HuH-7.5 (cell line): ENCODE data around the gene PBX3.

Source experiments
- DNase-seq: peaks from one replicate; pipeline ENCODE4 v3.0.0; 2011; ENCODE audit warnings: low spot score

The PBX3 gene

DNA sequence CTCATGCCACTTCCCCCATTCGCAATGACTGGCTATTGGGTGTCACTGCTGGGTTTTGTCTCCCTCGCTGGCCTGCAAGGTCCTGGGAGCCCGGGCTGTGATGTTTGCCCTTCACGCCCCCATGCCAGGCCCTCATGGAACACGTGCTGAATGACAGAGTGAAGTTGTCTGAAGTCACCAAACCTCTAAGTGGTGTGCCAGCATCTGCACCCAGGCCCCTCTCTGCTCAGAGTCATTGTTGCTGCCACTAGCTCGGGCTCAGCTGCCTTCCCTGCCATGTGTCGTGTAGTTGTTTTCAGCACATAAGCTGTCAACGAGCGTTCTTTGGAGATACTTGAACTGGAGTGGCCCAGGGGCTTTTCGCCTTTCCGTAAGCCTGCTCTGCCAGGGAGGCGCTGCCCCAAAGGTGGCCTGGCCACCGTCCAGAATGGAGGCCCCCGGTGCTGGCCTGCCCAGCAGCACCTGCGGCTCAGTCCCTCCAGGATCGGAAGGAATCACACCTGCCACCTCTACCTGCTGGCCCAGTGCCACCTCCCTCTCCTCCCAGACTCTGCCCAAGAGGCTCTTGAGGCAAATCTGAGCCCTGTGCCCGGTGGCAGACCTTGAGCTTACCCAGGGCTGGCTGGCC is 250.1 kb downstream of the PBX3 start:
- no peak for DNase-seq

DNA sequence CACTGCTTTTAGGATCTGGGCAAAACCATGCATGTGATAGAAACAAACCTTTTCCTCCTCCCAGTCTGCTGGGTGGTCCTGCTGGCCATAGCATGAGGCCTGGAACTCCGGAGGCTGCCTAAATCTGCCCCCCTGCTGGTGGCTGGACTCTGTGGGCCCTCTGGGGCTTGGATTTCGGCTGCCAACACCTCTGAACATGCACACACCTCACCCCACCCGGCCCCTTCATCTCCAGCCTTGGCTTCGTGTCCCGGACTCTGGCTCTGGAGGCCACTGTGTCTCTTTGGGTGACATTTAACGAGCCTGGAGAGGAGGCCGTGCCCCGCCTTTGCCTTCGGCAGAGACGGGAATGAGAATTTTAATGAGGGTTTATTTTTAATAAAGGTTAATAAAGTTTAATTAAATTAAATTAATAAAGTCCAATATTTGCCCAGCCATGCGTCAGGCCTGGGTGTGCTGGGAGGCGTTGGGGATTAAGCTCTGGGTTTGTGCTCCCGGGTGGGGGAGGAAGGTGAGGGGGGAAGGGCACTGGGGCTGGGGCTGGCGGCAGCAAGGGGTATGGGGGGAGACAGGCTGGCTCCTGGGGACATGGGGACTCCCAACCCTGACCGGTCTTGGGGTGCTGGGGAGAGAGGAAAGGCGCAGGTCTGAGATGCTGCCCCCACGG is 251.8 kb downstream of the PBX3 start:
- DNase-seq = no peak

DNA sequence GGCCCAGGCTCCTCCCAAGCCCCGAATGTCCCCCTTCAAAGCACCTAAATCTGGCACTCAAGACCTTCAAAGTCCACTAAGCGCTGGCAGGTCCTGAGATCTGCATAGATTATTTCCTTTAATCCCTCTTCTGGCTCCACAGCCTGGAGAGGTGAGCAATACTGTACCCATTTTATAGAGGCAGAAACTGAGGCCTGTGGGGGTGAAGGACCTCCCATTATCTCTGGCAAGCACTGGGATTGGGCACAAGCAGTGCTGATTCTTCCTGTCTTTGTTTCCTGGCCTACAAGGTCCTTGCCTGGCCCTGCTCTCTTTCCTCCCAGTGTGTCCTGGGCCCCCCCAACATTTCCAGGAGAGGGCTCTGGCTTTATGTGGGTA is 252.3 kb downstream of the PBX3 start:
- DNase-seq = no peak

DNA sequence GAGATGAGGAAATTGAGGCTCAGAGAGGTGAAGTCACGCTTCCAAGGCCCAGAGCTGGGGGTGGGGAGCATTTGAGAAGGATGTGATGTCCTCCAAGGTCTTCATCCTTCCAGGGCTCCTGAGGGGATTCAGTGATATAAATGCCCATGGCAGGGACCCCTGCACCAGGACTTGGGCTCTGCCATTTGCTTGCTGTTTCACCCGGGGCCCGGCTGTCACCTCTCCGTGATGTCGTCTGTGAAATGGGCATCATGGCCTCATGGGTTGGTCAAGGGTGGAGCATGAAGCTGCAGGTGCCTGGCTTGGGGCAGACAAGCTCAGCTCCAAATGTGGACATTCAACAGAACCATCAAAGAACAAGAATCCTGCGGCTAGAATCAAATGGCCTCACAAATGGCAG is 253.1 kb downstream of the PBX3 start:
- no peak for DNase-seq

DNA sequence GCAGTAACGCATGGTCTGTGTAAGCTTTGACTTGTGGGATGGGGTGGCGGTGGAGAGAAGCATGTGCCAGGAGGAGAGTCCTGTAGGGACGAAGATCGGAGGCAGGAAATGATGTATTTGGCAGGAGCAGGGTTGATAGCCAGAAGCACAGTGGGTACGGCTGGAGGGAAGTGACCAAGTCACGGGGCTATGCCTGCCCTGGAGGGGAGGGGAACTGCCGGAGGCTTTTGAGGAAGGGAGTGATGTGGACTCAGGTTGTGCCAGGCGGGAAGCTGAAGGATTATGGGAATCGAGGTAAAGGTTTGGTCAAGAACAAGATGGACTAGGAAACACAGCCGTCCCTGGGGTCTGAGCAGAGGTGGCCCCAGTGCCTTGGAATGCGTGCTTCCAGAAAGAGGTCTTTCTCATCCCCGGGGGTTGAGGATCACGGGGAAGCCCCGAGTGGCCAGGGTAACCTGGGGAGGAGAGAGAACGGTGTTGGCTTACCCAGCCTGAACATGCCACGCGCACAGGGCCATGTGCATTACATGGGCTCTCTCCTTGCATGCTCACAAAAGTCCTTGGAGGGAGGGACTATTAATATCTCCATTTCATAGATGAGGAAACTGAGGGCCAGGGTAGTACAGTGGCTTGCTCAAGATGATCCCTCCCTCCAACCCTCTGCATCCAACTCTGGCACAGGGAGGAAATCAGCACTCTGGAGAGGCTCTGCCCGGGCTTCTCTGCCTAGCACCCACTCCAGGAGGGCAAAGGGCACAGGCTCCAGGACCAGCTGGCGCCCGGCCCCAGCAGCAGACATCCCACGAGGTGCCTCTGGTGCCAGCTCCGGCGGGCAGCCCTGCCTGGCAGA is 253.8 kb downstream of the PBX3 start:
- no peak for DNase-seq

DNA sequence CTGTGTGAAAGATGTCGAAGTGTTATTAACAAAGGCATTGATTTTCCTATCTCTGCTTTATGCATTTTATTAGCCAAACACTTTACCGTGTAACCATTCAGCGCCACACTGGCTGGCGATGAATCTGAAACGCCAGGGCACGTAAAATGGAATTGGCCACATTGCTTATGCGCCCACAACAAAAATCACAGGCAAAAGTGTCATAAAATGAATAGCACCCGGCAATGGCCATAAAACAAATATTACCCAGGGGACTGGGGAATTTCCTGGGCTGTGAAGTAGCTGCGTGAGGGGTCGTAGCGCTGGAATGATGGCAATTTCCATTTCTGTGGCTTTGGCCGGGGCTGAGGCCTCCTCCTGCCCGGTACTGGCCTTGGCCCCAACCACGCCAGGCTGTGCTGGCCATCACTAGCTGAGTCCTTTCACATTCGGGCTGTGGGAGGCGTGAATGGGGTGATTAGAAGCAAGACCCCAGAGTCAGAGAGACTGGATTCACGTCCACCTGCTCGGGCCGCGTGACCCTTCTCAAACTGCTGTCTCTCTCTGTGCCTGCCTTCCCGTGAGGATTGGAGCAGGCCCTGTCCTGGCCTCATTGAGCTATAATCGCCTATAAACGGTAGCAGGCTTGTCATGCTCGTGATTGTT is 254.5 kb downstream of the PBX3 start:
- DNase-seq = no peak

DNA sequence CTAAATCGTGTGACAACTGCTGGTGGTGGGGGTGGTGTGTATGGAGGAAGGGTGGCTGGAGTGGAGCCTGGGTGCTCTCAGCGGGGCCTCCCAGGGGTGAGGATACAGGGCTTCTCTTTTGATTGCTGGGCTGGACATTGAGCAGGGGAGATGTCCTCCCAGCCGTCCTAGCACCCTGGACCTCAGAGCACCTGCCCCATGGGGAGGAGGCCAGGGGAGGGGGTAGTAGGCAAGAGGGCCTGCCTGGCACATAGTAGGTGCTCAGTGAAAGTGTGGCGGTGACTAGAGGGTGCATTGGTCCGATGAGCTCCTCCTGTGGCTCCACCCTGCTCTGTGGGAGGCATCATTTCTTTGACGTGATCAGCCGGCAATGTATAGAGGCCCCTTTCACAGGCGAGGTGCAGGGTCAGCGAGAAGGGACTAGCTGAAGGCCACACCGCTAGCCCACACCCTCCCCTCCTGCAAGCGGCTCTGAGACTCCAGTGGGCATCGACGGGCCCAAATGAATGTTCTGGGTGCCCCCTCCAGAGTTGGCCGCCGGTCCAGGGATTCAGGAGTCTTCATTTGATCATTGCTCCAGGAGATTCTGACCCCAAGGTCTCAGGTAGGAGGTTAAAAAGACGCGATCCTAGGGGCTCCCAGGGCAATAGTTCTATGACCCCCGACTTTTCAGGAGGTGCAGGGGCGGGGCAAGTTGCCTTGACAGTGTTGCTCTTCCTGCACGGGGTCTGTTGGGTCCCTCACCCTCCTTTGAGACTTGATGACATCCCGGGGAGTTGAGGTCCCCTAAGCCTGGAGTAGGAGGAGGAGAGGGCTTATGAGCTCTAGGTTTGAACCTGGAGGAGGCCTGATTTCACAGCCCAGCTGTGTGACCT is 255.5 kb downstream of the PBX3 start:
- no peak for DNase-seq

DNA sequence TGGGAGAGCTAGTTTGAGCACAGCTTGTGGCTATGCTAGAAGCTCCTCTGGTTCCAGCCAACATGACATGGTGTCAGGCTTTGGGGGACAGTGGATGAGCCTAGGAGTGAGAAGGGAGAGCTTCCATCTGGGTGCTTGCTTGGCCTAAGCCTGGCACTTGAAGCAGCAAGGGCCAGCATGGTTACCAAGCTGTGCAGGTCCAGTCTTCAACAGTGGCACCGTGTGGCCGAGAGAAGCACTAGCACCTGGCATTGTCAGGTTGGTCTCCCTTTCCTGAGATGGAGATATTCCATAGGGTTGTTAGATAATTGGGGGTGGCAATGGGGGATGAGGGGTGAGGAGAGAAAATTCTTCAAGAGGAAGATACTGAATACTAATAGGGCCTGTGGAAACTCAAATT is 261.9 kb downstream of the PBX3 start:
- DNase-seq = no peak

DNA sequence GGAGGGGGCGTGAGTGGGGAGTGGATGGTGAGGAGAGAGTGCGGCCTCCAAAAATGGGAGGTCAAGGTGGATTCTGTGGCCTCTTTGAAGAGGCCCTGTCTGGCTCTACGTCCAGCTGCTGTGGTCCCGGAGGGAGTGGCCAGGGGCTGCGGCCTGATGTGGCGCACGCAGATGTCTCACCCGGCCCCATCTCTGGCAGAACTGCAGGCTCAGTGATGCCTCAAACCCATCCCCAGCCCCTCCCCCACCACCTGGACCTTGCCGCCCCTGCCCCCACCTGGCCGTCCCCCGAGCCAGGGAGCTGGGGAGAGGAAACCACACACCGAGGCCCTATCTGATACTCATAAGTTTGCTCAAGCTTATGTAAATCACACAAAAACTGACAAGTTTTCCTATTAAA is 267.6 kb downstream of the PBX3 start:
- no peak for DNase-seq

DNA sequence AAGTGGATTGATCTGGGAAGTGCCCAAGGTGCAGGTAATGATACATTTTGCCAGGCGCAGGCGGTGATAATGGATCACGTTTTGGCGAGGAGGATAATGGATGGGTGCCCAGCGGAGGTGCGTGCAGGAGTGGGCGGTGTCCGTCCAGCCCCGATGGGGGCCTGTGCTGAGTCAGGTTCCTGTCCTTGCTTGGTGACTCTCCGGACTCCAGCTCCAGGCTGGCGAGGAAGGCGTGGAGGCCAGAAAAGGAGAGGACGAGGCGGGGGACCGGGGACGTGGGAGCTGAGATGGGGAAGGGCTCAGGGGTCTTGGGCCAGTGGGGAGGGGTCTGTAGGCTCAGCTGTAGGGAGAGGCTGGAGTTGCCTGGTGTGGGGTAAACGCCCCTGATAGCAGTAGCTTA is 268.3 kb downstream of the PBX3 start:
- no peak for DNase-seq

DNA sequence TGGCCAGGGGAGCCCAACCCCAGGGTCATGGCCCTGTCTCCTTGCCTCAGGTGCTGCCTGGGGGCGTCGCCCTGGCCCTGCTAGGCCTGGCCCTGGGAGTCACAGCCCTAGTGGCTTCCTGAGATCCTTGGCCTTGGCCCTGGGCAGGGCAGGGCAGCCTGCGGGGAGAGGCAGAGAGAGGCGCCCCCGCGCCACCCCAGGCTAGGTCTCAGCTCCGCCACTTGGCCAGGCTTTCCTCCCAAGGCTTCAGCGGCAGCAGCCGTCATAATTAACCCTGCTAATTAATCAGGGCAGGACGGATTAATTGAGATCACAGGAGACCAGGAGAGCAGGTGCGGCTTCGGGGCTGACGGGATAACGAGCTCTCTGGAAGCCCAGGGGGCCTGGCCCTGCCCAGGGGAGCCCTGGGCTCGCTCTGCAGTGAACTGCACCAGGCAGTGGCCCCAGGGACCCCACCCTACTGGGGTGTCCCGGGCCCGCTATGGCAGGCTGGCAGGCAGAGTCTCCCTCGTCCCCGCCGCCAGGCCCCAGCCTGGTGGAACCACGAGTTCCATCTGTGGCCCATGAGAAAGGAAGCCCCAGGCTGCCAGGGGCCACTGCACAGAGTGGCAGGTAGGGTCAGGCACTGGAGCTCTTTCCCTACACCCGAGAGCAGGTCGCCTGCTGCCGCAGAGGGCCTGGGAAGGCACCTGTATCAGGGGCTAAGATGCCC is 269.6 kb downstream of the PBX3 start:
- no peak for DNase-seq
